Spinal cord (tissue), 10 donors: Measurements from ENCODE around the gene CEACAM19. TPM values are rescaled to one million over a fixed set of nuclear protein-coding genes. Genes with fewer than 3 reads are reported as not detected.

ENCODE experiments used
- DNase-seq, 6 donors: peaks; one replicate each; pipeline versions ENCODE4 v3.0.0 to v3.0.0-alpha.2; 2013 to 2015; ENCODE audit warnings: low spot score in 6 of 6, low read depth in 4 of 6
- H3K27ac ChIP-seq: one replicate; pipeline ENCODE4 v1.5.1; 2013; ENCODE audit warnings: low read depth, low read length, control low read depth
- H3K27me3 ChIP-seq: one replicate; pipeline ENCODE4 v1.6.1; 2013; ENCODE audit warnings: low read length; ENCODE audit not compliant: control insufficient read depth, insufficient read depth
- H3K36me3 ChIP-seq: one replicate; pipeline ENCODE4 v1.6.1; 2013; ENCODE audit warnings: low read length; ENCODE audit not compliant: control insufficient read depth, insufficient read depth
- H3K4me1 ChIP-seq: one replicate; pipeline ENCODE4 v1.6.1; 2013; ENCODE audit warnings: low read length; ENCODE audit not compliant: control insufficient read depth, insufficient read depth
- H3K4me3 ChIP-seq: one replicate; pipeline ENCODE4 v1.5.1; 2013; ENCODE audit warnings: low read depth, low read length, control low read depth
- H3K9me3 ChIP-seq: one replicate; pipeline ENCODE4 v1.6.1; 2013; ENCODE audit warnings: low read length; ENCODE audit not compliant: control insufficient read depth, insufficient read depth
- WGBS: methylation state at CpG from one replicate; pipeline ENCODE4 v1.1.5; 2013; ENCODE audit warnings: missing lambda C conversion rate; ENCODE audit not compliant: insufficient coverage; 5-methylcytosine and 5-hydroxymethylcytosine counted together
- polyA plus RNA-seq, 2 donors: library from polyadenylated mRNA; unstranded; fragments of 120-200 nt; gene quantifications; one replicate each; pipeline ENCODE4 v1.2.1, GENCODE V29; 2013; ENCODE audit not compliant: insufficient read length in 2 of 2
- total RNA-seq, 2 donors: library from RNA; depleted of rRNA in 1 of 2; stranded (reverse); fragments of 120-200 nt in 1 of 2; fragments of >200 nt in 1 of 2; gene quantifications; one replicate each; pipeline versions ENCODE4 v1.2.3 to v1.2.4, GENCODE V29; 2013 to 2014
- donor health status: healthy.

The CEACAM19 gene
- total and polyA plus RNA-seq, 4 donors, result 0.79 to 21.5 (median 7.0) TPM

GRCh38 chr19:44658069-44658733 is 13.1 kb upstream of the CEACAM19 start:
- WGBS, result 100% methylated on average over 2 of the region's 3 CpGs

GRCh38 chr19:44660081-44660480 is 11.2 kb upstream of the CEACAM19 start:
- no peaks in the 10 kb centered on the region for H3K9me3 ChIP-seq
- peaks cover 48% of the 10 kb centered on the region for H3K36me3 ChIP-seq
- WGBS, result 94% methylated on average over 4 of the region's 4 CpGs
- no peaks in the 10 kb centered on the region for H3K27me3 ChIP-seq
- no peak overlapping the region for H3K27ac ChIP-seq
- no peak overlapping the region for H3K4me3 ChIP-seq
- H3K4me1 ChIP-seq, result peaks cover 16% of the 10 kb centered on the region
- DNase-seq, result no peak

More at GRCh38 chr19:44658069-44658733, 13.1 kb upstream of the CEACAM19 start:
- Histone ChIP-seq H3K9me3 (no peaks in the 10 kb centered on the region), H3K4me3 (no peak overlapping the region), H3K27me3 (no peaks in the 10 kb centered on the region), H3K27ac (no peak overlapping the region), H3K36me3 (peaks cover 64% of the 10 kb centered on the region), H3K4me1 (peaks cover 16% of the 10 kb centered on the region)
- no peak for DNase-seq

GRCh38 chr19:44661205-44661604 is 10.1 kb upstream of the CEACAM19 start:
- no peak overlapping the region for H3K27ac ChIP-seq
- H3K27me3 ChIP-seq, result no peaks in the 10 kb centered on the region
- DNase-seq, result no peak
- peaks cover 40% of the 10 kb centered on the region for H3K36me3 ChIP-seq
- H3K4me1 ChIP-seq, result peaks cover 16% of the 10 kb centered on the region
- 95% methylated on average over 4 of the region's 11 CpGs for WGBS
- H3K4me3 ChIP-seq, result no peak overlapping the region
- H3K9me3 ChIP-seq, result no peaks in the 10 kb centered on the region

GRCh38 chr19:44661904-44662303 is 9.4 kb upstream of the CEACAM19 start:
- 83% methylated on average over 7 of the region's 7 CpGs for WGBS
- H3K9me3 ChIP-seq, result no peaks in the 10 kb centered on the region
- H3K27me3 ChIP-seq, result no peaks in the 10 kb centered on the region
- H3K4me1 ChIP-seq, result peaks cover 16% of the 10 kb centered on the region
- DNase-seq, result no peak
- H3K36me3 ChIP-seq, result peaks cover 39% of the 10 kb centered on the region
- H3K27ac ChIP-seq, result no peak overlapping the region
- no peak overlapping the region for H3K4me3 ChIP-seq

GRCh38 chr19:44662691-44663385 is 8.4 kb upstream of the CEACAM19 start:
- WGBS, result 53% methylated on average over 7 of the region's 7 CpGs
- no peaks in the 10 kb centered on the region for H3K9me3 ChIP-seq
- H3K4me3 ChIP-seq, result no peak overlapping the region
- peak in 2 of 6 donors; percentile 9 to 25 for DNase-seq
- peaks cover 31% of the 10 kb centered on the region for H3K36me3 ChIP-seq
- H3K4me1 ChIP-seq, result peaks cover 11% of the 10 kb centered on the region
- no peaks in the 10 kb centered on the region for H3K27me3 ChIP-seq
- H3K27ac ChIP-seq, result no peak overlapping the region

GRCh38 chr19:44663996-44664395 is 7.3 kb upstream of the CEACAM19 start:
- Histone ChIP-seq H3K27ac (no peak overlapping the region), H3K36me3 (peaks cover 23% of the 10 kb centered on the region), H3K9me3 (no peaks in the 10 kb centered on the region), H3K4me3 (no peak overlapping the region), H3K27me3 (no peaks in the 10 kb centered on the region), H3K4me1 (peaks cover 11% of the 10 kb centered on the region)
- no peak for DNase-seq
- 94% methylated on average over 4 of the region's 5 CpGs for WGBS

DNA sequence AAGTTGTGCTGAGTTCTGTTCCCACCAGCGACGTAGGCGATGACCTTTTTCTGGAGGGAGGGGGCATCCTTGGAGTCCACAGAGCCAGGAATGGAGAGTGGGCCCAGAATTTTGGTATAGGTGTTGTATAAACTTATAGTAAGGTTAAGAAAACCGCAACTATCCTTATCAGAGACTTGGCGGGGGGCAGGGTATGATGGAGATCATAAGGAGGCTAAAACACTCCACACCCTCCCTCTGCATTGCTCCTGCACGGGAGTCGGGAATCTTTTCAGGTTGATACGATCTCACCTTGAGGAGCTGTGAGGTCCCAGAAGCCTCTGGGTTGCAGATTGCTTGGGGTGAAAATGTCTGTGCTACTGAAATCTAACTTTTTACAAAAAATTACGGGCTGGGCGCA is 6.3 kb upstream of the CEACAM19 start:
- peaks cover 11% of the 10 kb centered on the region for H3K4me1 ChIP-seq
- WGBS, result 86% methylated on average over 6 of the region's 10 CpGs
- no peak for DNase-seq

DNA sequence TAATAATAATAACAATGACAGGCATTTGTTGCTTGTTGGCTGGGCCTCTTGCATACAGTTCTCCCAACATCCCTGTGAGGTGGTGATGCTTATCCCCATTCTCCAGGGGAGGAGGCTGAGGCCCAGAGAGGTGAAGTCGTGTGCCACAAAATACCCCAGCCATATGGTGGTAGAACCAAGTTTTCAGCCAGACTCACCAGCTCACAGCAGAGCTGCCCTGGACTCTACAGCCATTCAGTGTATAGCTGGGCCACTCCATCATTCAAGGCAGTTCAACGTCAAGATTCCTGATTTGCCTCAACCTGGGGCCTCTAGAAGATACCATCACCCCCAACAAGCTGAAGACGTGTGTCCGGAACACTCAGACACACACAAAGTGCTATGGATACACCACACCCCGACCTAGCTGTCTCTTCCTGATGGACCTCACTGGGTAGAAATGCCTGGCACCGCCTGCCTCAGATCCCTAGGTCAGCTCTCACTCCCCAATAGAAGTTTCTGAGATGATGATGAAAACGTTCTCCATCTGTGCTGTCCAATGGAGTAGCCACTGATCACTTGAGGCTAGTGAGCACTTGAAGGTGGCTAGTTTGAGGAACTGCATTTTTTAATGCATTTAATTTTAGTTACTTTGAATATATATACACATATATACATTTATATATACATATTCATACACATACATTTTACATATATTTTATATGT is 4.3 kb upstream of the CEACAM19 start:
- Histone ChIP-seq H3K4me3 (no peak overlapping the region), H3K9me3 (no peaks in the 10 kb centered on the region), H3K27me3 (no peaks in the 10 kb centered on the region), H3K36me3 (peaks cover under 1% of the 10 kb centered on the region), H3K4me1 (peaks cover 7% of the 10 kb centered on the region), H3K27ac (no peak overlapping the region)
- DNase-seq, result no peak
- WGBS, result 81% methylated on average over 5 of the region's 7 CpGs

More for the DNA sequence above, 6.3 kb upstream of the CEACAM19 start:
- no peaks in the 10 kb centered on the region for H3K27me3 ChIP-seq
- H3K27ac ChIP-seq, result no peak overlapping the region
- H3K4me3 ChIP-seq, result no peak overlapping the region
- peaks cover 13% of the 10 kb centered on the region for H3K36me3 ChIP-seq
- H3K9me3 ChIP-seq, result no peaks in the 10 kb centered on the region

DNA sequence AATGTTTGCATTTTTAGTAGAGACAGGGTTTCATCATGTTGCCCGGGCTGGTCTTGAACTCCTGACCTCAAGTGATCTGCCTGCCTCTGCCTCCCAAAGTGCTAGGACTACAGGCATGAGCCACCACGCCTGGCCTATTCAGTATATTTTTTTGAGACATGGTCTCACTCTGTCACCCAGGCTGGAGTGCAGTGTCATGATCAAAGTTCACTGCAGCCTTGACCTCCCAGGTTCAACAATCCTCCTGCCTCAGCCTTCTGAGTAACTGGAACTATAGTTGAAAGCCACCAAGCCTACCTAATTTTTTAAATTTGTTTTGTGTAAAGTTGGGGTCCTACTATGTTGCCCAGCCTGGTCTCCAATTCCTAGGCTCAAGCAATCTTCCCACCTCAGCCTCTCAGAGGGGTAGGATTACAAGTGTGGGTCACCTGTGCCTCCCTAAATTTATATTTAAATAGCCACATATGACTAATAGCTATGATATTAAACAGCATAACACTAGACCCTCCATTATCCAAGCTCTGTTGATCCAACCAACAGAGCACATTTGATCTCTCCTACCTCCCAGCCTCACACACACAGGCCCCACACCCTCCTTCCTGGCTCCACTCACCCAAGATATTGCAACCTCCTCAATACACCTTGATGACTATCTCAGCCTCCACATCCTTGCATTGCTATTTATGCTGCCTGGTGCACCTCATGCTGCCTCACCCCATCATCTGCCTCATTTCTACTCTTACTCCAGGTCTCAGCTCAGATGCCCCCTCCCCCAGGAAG is 2.1 kb upstream of the CEACAM19 start:
- H3K9me3 ChIP-seq, result no peaks in the 10 kb centered on the region
- no peak overlapping the region for H3K4me3 ChIP-seq
- no peak overlapping the region for H3K27ac ChIP-seq
- DNase-seq, result no peak
- H3K36me3 ChIP-seq, result no peaks in the 10 kb centered on the region
- WGBS, result 90% methylated on average over 2 of the region's 2 CpGs
- H3K4me1 ChIP-seq, result no peaks in the 10 kb centered on the region
- H3K27me3 ChIP-seq, result no peaks in the 10 kb centered on the region
